Esophagus muscularis mucosa (tissue), 4 donors: ENCODE results near the gene KCNH1.

Experiments
- CTCF ChIP-seq, 3 experiments: fragments of 200-600 bp in 2 of 3; fragments of 450-650 bp in 1 of 3; sonication (generic) in 2 of 3; IDR thresholded peaks; one replicate each; pipeline ENCODE4 v1.5.1; 2017 to 2019; ENCODE audit warnings: antibody characterized with exemption in 3 of 3, mild to moderate bottlenecking in 2 of 3, moderate library complexity in 1 of 3
- EP300 ChIP-seq: sonication (generic); formaldehyde crosslinking; IDR thresholded peaks from one replicate; pipeline ENCODE4 v1.6.1; 2017; ENCODE audit warnings: antibody characterized with exemption
- POLR2A ChIP-seq: fragments of 450-650 bp; IDR thresholded peaks from one replicate; pipeline ENCODE4 v1.6.1; 2017; ENCODE audit warnings: antibody characterized with exemption, moderate library complexity, mild to moderate bottlenecking, low read depth
- POLR2AphosphoS5 ChIP-seq, 2 donors: sonication (generic); formaldehyde crosslinking; IDR thresholded peaks; one replicate each; pipeline ENCODE4 v1.6.1; 2017; ENCODE audit warnings: antibody characterized with exemption in 2 of 2

DNA sequence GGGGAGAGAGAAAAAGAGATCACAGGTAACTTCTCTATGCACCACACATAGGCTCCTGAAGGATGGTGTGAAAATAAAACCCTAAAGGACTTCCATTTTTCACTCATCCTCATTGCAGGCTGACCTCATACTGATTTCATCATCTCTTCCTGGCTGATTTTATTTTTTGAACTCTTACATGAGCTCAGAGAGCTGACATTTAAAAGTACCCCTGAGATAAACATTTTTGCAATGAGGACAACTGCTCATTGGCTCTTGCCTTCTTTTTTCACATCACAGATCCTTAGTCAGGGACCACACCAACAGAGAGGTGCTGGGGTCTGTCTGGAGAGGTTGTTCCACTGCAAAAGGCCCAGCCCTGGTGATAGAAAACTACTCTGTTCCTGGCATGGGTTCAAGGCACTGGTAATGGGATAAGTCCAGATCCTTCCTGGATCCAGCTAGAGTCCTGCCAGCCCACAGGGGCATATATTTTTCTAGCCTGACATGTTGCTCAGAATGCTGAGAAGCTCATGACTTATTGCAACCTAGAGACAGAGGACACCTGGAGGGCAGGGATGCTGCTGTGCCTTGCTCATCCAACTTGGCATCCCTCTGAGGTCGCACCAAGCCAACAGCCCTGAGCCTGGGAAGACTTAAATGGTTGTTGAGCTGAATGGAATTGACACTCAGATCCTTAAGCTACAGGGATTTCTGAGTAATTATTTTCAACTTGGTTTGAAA, 445.3 kb downstream of the KCNH1 start:
- no peak for TF ChIP-seq CTCF (IDR thresholded peaks at IDR 0.05)
- TF ChIP-seq POLR2A, result no peak
- TF ChIP-seq POLR2AphosphoS5 (IDR thresholded peaks at IDR 0.05), result no peak
- no peak for TF ChIP-seq EP300
